HG03460 (cell line): ENCODE measurements around the gene TPSAB1.
"Not testable (repeated sequence)": the region's sequence is repeated elsewhere in the genome, so short reads cannot be mapped to it uniquely, and the experiment has no call there.

Experiments
- ATAC-seq: cut with Tn5 transposase; IDR thresholded peaks from one replicate; pipeline ENCODE4 v1.9.1; 2021; ENCODE audit not compliant: unreplicated experiment

The TPSAB1 gene

DNA sequence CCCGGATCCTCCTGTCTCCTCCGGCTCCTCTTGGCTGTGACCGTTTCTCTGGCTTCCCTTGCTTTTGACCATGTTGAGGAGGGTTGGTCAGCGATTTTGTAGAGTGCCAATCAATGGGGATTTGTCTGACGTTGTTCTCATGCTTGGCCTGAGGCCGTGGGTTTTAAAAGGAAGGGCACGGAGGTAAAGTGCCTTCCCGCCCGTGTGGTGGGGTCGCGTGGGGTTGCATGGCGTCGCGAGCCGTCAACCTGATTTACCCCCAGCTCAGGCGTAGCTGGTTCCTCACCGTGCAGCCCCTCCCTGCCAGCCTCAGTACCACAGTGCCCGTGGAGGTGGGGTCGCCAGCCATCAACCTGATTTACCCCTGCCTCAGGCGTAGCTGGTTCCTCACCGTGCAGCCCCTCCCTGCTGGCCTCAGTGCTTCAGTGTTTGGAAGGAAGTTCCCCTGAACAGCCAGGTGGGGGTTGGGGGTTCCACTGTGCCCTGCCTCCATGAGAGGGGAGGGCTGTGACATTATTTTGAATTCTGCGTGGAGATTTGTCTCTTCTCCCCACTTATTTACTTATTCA is 5.0 kb downstream of the TPSAB1 start:
- no peak for ATAC-seq

DNA sequence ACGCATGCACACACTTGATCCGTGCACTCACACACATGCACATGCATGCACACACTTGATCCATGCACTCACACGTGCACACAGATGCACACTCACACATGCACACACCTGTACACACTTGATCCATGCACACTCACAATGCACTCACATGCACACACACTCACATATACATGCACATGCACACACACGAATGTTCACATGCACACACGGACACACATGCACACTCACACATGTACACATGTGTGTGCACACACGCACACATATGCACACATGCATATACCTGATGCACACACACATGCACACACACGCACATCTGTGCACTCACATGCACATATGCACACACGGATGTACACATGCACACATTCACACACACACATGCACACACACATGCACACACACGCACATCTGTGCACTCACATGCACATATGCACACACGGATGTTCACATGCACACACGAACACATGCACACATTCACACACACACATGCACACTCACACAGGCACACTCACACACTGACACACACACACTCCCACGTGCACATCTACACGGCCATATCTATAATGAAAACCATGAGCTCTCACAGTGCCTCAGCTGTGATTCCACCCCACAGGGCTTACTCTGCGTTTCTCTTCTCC is 7.5 kb downstream of the TPSAB1 start:
- ATAC-seq, result not testable (repeated sequence)

DNA sequence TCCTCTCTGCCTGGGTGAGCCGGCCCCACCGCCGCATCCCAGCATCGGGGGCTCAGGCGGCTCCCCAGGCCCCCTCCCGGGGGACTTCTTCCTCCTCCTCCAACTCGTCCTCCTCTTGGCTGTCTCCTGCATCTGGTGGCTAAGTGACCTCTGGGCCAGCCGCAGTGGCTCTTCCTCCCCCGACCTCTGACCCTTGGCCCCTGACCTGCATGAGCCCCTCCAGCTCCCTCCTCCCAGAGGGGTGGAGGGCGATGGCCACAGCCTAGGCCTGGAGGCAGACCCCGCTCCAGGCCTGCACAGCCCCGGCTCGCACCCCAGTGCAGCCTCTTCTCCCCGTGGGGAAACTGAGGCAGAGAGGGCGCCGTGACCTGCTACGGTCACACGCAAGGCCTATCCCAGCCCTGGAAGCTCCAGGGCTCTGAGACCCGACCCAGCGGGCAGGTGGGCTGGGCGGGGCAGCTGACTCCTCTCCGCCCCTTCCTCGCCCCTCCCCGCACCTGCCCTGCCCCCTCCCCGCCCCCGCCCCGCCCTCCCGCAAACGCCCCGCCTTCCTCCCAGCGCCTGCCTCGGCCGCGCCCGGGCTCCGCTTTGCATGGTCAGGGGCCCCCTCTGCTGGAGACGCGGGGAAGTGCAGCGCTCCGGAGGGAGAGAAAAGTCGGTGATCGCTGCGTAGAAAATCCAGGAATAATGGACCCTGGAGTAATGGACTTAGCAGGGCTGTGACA is 8.7 kb downstream of the TPSAB1 start:
- not testable (repeated sequence) for ATAC-seq

DNA sequence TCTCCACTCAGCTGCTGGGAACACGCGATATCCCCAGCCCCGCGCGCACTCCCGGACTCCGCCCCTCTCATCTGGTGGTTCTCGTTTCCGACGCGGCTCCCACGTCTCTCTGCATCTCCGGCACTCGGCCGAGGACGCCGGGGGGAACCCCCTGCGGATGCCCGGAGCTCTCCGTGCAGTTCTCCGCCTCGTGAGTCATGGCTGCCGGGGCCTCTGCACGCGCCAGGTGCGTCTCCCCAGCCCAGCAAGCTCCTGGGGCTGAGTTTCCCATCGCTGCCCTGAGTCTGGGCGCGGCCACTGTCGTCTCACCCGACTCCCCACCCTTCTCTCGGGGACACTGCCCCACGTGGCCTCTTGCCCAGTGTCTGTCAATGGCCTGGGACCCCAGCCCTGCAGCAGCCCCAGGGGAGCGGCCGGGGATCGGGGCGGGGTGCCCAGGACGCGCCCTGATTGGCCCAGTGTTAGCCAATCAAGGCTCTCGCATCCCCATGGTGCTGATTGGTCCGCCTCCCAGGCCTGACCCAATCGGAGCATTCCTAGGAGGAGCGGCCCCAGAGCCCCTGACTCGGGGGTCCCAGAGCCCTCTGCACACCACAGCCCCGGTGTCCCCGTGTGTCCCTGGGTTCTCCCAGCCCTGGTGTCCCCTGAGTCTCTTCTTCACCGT is 13.3 kb downstream of the TPSAB1 start:
- not testable (repeated sequence) for ATAC-seq

DNA sequence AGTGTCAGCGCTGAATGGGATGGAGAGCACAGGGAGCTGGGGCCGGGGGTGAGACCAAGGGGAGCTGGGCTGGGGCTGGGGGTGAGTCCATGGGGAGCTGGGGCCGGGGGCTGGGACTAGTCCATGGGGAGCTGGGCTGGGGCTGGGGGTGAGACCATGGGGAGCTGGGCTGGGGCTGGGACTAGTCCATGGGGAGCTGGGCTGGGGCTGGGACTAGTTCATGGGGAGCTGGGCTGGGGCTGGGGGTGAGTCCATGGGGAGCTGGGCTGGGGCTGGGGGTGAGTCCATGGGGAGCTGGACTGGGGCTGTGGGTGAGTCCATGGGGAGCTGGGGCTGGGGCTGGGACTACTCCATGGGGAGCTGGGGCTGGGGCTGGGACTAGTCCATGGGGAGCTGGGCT is 14.3 kb downstream of the TPSAB1 start:
- not testable (repeated sequence) for ATAC-seq

DNA sequence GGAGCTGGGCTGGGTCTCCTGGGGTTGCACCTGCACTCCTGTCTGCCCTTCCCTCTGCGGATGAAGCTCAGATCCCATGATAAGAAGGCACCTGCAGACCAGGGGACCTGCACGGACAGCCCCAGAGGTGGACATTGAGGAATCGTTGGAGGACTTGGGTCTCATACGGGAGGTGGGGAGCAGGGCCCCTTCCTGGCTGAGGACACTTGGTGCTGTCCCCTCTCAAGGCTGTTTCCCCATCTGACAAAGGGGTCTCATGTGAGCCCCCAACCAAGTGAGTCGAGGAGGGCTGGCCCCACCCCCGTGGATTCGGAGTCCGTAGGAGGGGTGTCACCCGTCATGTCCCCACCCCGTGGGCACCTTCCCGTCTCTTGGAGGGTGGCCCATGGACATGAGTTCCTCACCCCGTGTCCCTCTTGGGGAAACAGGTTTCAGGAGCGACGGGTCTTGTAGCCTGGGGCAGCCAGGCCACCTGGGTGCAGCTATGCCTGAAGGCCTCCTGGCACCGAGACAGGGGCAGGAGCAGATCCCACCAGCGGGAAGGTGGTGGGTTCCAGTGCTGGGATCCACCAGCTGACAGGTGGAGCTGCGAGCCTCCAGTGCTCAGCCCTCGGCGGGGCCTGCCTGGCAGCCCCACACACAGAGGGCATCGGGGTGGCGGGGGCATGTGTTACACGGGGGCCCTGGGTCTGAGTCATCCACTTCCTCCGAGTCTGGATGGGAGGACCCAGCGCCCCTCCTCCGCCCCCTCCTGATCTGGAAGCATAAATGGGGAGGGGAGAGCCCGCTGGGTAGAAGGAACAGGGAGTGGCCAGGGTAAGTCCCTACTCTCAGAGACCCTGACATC is 15.0 kb downstream of the TPSAB1 start, which contains the start of gene TPSD1:
Gene TPSD1, plus strand, starts transcription at position 794 of the 847 bp plus-strand sequence. CDS start 212 bp downstream, outside the sequence.
- ATAC-seq, result not testable (repeated sequence)

DNA sequence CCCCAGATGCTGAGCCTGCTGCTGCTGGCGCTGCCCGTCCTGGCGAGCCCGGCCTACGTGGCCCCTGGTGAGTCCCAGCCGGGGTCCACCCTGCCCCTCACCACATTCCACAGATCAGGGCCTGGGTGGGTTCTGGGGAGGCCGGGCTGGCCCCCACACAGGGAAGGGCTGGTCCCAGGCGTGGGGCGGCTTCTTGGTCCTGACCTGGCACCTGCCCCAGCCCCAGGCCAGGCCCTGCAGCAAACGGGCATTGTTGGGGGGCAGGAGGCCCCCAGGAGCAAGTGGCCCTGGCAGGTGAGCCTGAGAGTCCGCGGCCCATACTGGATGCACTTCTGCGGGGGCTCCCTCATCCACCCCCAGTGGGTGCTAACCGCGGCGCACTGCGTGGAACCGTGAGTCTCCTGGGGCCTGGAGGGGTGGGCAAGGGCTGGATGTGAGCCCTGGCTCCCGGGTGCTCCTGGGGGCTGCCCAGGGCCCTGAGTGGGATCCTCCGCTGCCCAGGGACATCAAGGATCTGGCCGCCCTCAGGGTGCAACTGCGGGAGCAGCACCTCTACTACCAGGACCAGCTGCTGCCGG is 15.9 kb downstream of the TPSAB1 start:
- not testable (repeated sequence) for ATAC-seq

DNA sequence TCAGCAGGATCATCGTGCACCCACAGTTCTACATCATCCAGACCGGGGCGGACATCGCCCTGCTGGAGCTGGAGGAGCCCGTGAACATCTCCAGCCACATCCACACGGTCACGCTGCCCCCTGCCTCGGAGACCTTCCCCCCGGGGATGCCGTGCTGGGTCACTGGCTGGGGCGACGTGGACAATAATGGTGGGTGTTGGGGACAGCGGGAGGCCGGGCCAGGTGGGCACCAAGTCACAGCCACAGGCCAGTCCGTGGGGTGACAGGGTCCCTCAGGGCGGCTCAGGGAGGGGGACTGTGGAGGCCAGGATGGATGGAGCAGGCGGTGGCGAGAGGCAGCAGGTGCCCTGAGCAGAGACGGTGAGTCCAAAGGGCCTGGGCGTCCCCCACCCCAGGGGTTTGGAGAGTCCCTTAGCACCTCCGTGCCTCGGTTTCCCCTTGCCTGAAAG is 16.4 kb downstream of the TPSAB1 start:
- no peak for ATAC-seq

DNA sequence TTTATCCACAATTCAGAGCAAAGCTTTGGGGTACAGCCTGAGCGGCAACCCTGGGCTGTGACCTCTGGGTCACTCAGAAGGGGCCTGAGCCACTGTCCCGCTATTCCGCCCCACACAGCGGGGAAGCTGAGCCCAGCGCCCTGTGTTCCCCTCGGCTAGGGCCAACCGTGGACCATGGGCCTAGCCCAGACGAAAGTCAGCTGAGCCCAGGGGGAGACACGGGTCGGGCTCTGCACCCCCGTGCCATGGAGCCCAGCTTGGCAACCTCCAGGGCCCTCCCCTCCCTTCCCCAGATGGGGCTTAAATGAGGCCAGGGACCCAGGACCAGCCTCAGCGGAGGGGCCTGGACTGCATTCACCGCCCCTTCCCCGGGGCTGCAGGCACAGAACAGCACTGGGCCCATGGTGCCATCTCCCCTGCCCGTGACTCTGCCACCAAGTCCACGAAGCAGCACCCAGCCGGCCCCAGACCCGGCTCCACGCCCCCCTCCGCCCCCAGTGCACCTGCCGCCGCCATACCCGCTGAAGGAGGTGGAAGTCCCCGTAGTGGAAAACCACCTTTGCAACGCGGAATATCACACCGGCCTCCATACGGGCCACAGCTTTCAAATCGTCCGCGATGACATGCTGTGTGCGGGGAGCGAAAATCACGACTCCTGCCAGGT is 17.2 kb downstream of the TPSAB1 start:
- no peak for ATAC-seq

DNA sequence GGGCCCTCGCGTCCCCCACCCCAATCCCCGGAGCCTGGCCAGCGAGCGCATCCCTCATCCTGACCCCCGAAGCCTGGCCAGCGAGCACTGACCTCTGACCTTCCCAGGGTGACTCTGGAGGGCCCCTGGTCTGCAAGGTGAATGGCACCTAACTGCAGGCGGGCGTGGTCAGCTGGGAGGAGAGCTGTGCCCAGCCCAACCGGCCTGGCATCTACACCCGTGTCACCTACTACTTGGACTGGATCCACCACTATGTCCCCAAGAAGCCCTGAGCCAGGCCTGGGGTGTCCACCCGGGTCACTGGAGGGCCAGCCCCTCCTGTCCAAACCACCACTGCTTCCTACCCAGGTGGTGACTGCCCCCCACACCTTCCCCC is 17.7 kb downstream of the TPSAB1 start:
- no peak for ATAC-seq

DNA sequence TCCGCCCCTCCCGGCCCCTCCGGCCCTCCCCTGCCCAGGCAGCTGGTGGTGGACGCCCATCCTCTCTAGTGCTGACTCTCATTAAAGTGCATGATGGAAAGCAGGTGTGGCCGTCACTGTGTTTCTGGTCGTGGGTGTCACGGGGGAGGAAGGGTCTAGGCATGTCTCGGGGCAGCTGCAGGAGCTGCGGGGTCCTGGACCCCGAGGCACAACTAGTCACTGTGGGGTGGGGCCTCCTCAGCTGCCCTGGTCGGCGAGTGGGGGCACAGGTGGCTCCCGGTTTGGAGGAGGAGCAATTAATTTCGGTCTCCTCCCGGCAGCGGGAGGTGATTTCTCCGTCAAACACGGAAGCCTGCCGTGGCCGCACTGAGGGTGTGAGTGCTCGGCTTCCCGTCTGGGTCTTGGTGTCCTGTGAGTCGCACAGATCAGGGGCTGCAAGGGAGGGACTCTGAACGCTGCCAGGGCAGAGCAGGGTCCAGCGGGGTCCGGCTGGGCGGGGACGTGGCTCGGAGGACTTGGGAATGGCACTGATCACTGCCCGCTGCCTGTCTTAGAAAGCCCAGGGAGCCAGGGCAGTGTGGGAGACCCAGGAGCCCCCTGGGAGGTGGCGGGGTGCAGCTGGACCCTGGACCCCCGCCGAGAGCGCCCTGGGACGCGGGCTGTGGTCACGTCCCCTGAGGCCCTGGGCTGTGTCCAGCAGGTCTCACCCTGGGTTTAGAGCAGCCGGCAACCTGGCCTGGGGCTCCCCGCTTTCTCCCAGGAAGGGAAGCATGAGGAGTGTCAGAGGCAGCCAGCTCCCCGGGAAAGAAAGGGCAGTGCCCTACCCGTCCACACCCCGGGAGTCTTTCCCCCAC is 18.6 kb downstream of the TPSAB1 start:
- ATAC-seq, result no peak

DNA sequence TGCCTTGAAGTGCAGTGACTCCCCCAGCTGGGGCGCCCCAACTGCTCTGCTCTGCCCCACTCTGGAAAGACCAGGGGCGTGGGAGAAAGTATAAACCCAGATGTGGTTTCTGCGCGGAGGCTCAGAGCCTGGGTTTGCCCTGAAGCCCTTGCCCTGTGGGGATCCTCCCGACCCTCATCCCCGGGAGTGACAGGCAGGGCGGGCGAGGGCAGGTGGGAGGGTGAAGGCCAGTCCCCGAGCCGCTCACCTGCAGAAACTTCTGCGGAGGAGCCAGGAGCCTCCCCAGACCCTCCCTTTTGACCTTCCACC is 19.2 kb downstream of the TPSAB1 start:
- ATAC-seq, result no peak

DNA sequence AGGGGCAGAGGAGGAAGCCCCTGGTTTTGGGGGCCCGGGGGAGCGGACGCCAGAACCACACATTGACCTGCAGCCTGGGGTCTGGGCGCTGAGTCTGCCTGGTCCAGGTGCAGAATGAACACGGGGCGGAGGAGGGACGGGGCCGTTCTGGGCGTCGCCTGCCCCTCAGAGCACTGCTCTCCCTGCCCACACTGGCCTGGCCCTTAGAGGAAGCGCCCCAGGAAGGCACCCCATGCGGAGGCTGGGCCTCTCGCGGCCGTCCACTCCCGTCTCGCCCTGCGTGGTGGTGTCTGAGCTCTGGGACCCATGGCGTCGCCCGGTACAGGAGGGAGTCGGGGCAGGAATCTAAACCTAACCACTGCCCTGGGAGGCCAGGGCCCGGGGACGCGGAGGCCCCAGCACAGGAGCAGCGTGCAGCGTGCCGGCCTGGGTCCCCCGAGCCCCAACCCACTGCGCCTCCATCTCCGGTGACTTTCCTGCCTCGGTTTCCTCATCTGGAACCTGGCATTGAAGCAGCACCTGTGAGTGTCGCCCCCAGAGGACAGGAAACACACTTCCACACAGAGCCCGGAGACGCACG is 19.7 kb downstream of the TPSAB1 start:
- no peak for ATAC-seq

DNA sequence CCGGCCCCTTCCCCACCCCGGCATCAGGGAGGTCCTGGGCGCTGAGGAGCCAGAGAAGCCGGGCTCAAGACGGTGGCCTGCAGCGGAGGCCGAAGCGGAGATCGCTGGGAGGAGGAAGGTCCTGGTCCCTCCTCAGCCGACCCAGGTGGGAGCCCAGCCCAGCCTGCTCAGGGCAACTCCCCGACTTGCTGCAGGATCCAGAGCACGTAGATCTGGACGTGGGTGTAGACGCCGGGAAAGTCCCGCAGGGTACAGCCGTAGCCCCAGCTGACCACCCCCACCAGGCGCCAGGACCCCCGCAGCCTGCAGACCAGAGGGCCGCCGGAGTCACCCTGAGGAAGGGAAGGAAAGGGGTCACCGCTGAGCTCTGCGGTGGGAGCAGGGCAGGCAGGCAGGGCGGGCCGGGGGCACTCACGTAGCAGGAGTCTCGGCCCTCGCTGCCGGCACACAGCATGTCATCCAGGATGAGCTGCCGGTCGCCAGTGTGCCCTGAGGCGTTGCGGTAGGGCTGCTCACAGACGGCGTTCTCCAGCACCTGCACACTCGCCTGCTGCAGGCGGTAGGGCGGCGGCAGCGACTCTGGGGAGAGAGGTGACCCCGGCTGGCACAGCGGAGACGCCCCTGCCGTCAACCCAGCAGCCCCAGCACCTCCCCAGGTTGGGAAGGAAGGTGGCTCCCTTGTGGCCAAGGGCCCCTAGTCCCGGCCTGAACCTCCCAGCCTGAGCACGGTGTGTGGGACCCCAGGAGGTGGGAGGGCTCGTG is 20.8 kb downstream of the TPSAB1 start:
- ATAC-seq, result no peak

DNA sequence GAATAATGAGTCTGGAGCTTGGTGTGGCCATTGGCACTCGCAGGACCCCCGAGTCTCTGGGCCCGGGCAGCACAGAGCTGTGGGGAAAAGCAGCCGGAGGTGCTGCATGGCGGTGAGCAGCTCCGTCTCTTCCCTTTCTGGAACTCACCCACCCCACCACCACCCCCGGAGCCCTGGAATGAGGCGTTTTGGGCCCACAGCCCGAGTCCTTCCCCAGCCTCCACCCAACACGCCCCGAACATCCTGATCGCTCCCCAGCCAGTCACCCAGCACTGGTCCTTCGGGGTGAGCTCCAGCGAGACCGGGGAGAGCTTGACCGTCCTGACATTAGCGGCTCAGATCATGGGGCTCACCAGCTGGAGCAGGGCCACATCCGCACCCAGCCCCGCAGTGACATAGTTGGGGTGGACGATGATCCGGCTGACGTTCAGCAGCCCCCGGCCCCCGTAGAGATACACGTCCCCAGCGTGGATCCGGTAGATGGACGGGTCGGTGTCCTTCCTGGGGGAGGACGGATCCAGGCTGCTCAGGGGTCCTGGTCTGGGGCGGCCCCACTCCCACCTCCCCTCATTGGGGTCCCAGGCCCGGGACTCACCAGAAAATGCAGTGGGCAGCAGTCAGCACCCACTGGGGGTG is 21.8 kb downstream of the TPSAB1 start:
- no peak for ATAC-seq

DNA sequence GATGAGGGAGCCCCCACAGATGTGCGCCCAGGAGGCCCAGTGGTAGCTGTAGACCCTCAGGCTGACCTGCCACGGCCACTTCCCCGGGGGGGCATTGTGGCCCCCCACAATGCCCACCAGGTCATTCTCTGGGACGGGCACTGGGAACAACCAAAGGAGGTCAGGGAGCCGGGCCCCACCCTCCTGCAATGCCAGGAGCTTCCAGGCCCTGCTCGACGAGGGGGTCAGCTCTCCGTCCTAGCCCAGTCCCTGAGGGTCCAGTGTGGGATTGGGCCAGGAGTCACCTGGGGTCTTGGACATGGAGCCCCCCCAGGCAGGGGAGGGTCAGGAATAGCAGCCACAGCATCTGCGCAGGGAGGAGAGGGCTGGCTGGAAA is 22.3 kb downstream of the TPSAB1 start:
- no peak for ATAC-seq

DNA sequence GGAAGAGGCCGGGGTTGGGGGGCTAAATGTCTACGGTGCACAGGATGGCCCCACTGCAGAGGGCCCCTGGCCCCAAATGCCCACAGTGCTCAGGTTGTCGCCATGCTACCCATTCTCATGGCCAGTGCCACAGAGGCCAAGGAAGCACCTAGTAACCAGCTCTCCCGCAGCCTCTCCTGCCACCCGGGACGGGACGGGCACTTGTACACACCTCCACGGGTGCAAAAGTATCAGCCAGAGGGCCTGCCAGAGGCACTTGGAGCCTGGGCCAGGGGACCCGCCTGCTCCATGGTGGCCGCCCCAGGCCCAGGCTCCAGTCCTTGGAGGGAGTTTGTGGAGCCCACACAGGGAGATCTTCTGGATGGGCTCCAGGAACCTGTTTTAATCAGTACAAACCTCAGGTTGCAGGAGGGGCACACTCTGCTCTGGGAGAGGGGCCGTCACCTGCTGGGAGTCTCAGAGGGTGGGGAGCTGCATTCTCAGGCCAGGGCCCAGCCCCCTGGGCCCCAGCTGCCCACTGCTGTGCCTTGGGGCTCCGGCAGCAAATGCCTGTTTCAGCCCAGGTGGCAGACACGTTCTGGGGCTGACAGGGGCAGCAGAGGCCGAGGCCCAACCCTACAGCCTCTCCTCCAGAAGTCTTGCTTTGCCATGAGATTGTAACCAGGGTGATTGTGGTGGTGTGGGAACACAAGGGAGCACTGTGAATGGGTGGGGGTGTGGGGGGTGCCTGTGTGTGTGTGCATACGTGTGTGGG is 23.3 kb downstream of the TPSAB1 start:
- ATAC-seq, result no peak
